WTC11 (cell line): Measurements from ENCODE around the gene LTBP2. TPM values are rescaled to one million over a fixed set of nuclear protein-coding genes. Genes with fewer than 3 reads are reported as not detected.

Experiments
- ATAC-seq: fragments of 200-7000 bp; cut with Tn5 transposase; 2 replicates; pipeline ENCODE4 v1.10.0; 2021; ENCODE audit warnings: mild to moderate bottlenecking, moderate library complexity
- CTCF ChIA-PET: fragments of 300-600 bp; sonication (Branson Sonifier 250); formaldehyde crosslinking; loops from one replicate; lab custom pipeline; 2021; ENCODE audit warnings: antibody characterized with exemption; lab: Charles Lee
- POLR2A ChIA-PET: fragments of 350-600 bp; sonication (Branson Sonifier 250); formaldehyde crosslinking; loops from one replicate; lab custom pipeline; 2021; ENCODE audit warnings: antibody characterized with exemption; lab: Charles Lee
- DNase-seq: peaks from one replicate; pipeline ENCODE4 v3.0.0; 2021; ENCODE audit warnings: low spot score
- H3K27ac Mint-ChIP-seq: 2 replicates; pipeline ENCODE4 v1.8.0; 2021; ENCODE audit warnings: mixed read lengths
- H3K27me3 Mint-ChIP-seq: 2 replicates; pipeline ENCODE4 v1.8.0; 2021; ENCODE audit warnings: low read depth, mild to moderate bottlenecking, moderate library complexity, mixed read lengths
- H3K36me3 Mint-ChIP-seq: 2 replicates; pipeline ENCODE4 v1.8.0; 2021; ENCODE audit warnings: mixed read lengths
- H3K4me1 Mint-ChIP-seq: 2 replicates; pipeline ENCODE4 v1.8.0; 2022; ENCODE audit warnings: mixed read lengths
- H3K4me3 Mint-ChIP-seq: 2 replicates; pipeline ENCODE4 v1.8.0; 2021; ENCODE audit warnings: mild to moderate bottlenecking, moderate library complexity, mixed read lengths
- H3K9me3 Mint-ChIP-seq: 2 replicates; pipeline ENCODE4 v1.8.0; 2021; ENCODE audit warnings: mixed read lengths
- ARID4B ChIP-seq: sonication (generic); formaldehyde crosslinking; IDR thresholded peaks from 2 replicates; pipeline ENCODE4 v1.8.0; 2023; ENCODE audit warnings: missing genetic modification reagents, mild to moderate bottlenecking, borderline replicate concordance
- CBFB ChIP-seq: sonication (generic); formaldehyde crosslinking; IDR thresholded peaks from 2 replicates; pipeline ENCODE4 v1.8.1; 2022; ENCODE audit warnings: mild to moderate bottlenecking, low read depth, missing genetic modification reagents
- EMX1 ChIP-seq: fragments of 250-450 bp; sonication (Bioruptor Pico); IDR thresholded peaks from 2 replicates; pipeline ENCODE4 v1.8.0; 2021; ENCODE audit warnings: mild to moderate bottlenecking
- ETV6 ChIP-seq: sonication (generic); formaldehyde crosslinking; IDR thresholded peaks from 2 replicates; pipeline ENCODE4 v1.8.1; 2022; ENCODE audit warnings: mild to moderate bottlenecking, missing genetic modification reagents
- FOXP4 ChIP-seq: sonication (generic); formaldehyde crosslinking; IDR thresholded peaks from 2 replicates; pipeline ENCODE4 v1.8.0; 2022; ENCODE audit warnings: mild to moderate bottlenecking, missing genetic modification reagents
- HMGA2 ChIP-seq: fragments of 250-450 bp; sonication (Bioruptor Pico); IDR thresholded peaks from 2 replicates; pipeline ENCODE4 v1.4.0; 2021; ENCODE audit warnings: mild to moderate bottlenecking, moderate library complexity
- HMGXB4 ChIP-seq: sonication (generic); formaldehyde crosslinking; IDR thresholded peaks from 2 replicates; pipeline ENCODE4 v1.8.1; 2023; ENCODE audit warnings: mild to moderate bottlenecking, moderate library complexity, missing genetic modification reagents
- JAZF1 ChIP-seq: fragments of 250-450 bp; sonication (Bioruptor Pico); IDR thresholded peaks from 2 replicates; pipeline ENCODE4 v1.9.0; 2021; ENCODE audit warnings: moderate library complexity, mild to moderate bottlenecking, inconsistent platforms
- MXD4 ChIP-seq: fragments of 250-450 bp; sonication (Bioruptor Pico); IDR thresholded peaks from 2 replicates; pipeline ENCODE4 v1.8.0; 2021; ENCODE audit warnings: mild to moderate bottlenecking, moderate library complexity, borderline replicate concordance
- NFATC4 ChIP-seq: fragments of 250-450 bp; sonication (Bioruptor Pico); IDR thresholded peaks from 2 replicates; pipeline ENCODE4 v1.9.0; 2021; ENCODE audit warnings: mild to moderate bottlenecking
- NFE2L1 ChIP-seq: sonication (generic); formaldehyde crosslinking; IDR thresholded peaks from 2 replicates; pipeline ENCODE4 v1.8.1; 2023; ENCODE audit warnings: missing genetic modification reagents
- NFYB ChIP-seq: sonication (generic); formaldehyde crosslinking; conservative IDR thresholded peaks from 2 replicates; pipeline ENCODE4 v1.8.0; 2022; ENCODE audit warnings: low read depth, missing genetic modification reagents
- NR1H2 ChIP-seq: sonication (generic); formaldehyde crosslinking; IDR thresholded peaks from 2 replicates; pipeline ENCODE4 v1.9.0; 2021; ENCODE audit warnings: mild to moderate bottlenecking, moderate library complexity, missing genetic modification reagents
- RELA ChIP-seq: sonication (generic); formaldehyde crosslinking; IDR thresholded peaks from 2 replicates; pipeline ENCODE4 v1.8.1; 2022; ENCODE audit warnings: missing genetic modification reagents, mild to moderate bottlenecking, borderline replicate concordance
- RORB ChIP-seq: fragments of 250-450 bp; sonication (Bioruptor Pico); IDR thresholded peaks from 2 replicates; pipeline ENCODE4 v1.9.0; 2021; ENCODE audit warnings: mild to moderate bottlenecking
- SMAD4 ChIP-seq: sonication (generic); formaldehyde crosslinking; IDR thresholded peaks from 2 replicates; pipeline ENCODE4 v1.8.0; 2022; ENCODE audit warnings: mild to moderate bottlenecking, missing genetic modification reagents
- SOX15 ChIP-seq: fragments of 250-450 bp; sonication (Bioruptor Pico); IDR thresholded peaks from 2 replicates; pipeline ENCODE4 v1.9.0; 2021; ENCODE audit warnings: mild to moderate bottlenecking
- ZBTB43 ChIP-seq: sonication (generic); formaldehyde crosslinking; IDR thresholded peaks from 2 replicates; pipeline ENCODE4 v1.8.1; 2023; ENCODE audit warnings: mild to moderate bottlenecking, missing genetic modification reagents
- ZNF121 ChIP-seq: sonication (generic); formaldehyde crosslinking; IDR thresholded peaks from 2 replicates; pipeline ENCODE4 v1.8.0; 2023; ENCODE audit warnings: missing genetic modification reagents
- ZNF219 ChIP-seq: sonication (generic); formaldehyde crosslinking; IDR thresholded peaks from 2 replicates; pipeline ENCODE4 v1.8.0; 2023; ENCODE audit warnings: missing genetic modification reagents, mild to moderate bottlenecking, borderline replicate concordance
- ZNF263 ChIP-seq: sonication (generic); formaldehyde crosslinking; IDR thresholded peaks from 2 replicates; pipeline ENCODE4 v1.8.1; 2022; ENCODE audit warnings: low read depth, mild to moderate bottlenecking, moderate library complexity, missing genetic modification reagents
- ZNF425 ChIP-seq: fragments of 250-450 bp; sonication (Bioruptor Pico); conservative IDR thresholded peaks from 2 replicates; pipeline ENCODE4 v1.9.0; 2021; ENCODE audit warnings: mild to moderate bottlenecking
- ZSCAN18 ChIP-seq: fragments of 250-450 bp; sonication (Bioruptor Pico); IDR thresholded peaks from 2 replicates; pipeline ENCODE4 v2.1.2; 2022; ENCODE audit warnings: mild to moderate bottlenecking, moderate library complexity
- total RNA-seq: library from RNA; stranded (reverse); gene quantifications from 3 replicates; pipeline ENCODE4 v1.2.3, GENCODE V29; 2021

The LTBP2 gene
- total RNA-seq, 1 experiment from 2014 or later, result 1.2 TPM

GRCh38 chr14:74620497-74620921, 8.5 kb upstream of the LTBP2 start (continued):
- no peak for TF ChIP-seq ZBTB43
- no peak for TF ChIP-seq ZSCAN18 (CRISPR knock-in tag)
- no peak for TF ChIP-seq ARID4B (CRISPR knock-in tag)
- no peak for TF ChIP-seq MXD4 (CRISPR knock-in tag)
- TF ChIP-seq CBFB (CRISPR knock-in tag), result no peak
- no peak for TF ChIP-seq ETV6 (CRISPR knock-in tag)
- TF ChIP-seq ZNF263 (CRISPR knock-in tag), result no peak
- no peak for TF ChIP-seq NFATC4
- no peak for TF ChIP-seq NFYB (CRISPR knock-in tag)
- TF ChIP-seq JAZF1 (CRISPR knock-in tag), result no peak

- Mint-ChIP-seq H3K36me3 (no peaks in the 10 kb centered on the region), H3K27ac (no peak overlapping the region), H3K4me3 (no peak overlapping the region), H3K27me3 (peaks cover 15% of the 10 kb centered on the region), H3K9me3 (no peaks in the 10 kb centered on the region), H3K4me1 (peaks cover 35% of the 10 kb centered on the region)
- DNase-seq, result no peak
- CTCF ChIA-PET, result interaction anchor here (1.2 to 3.7 kb wide), 5 partner anchors 11 to 144 kb away, joined by 3 to 33 read pairs (median 9); partner anchors contain the start of gene YLPM1
- ATAC-seq, result no peak
- POLR2A ChIA-PET, result no interaction called here
- TF ChIP-seq FOXP4 (CRISPR knock-in tag) (no peak), SMAD4 (CRISPR knock-in tag) (no peak), ZSCAN18 (CRISPR knock-in tag) (no peak), HMGA2 (CRISPR knock-in tag) (no peak), NR1H2 (CRISPR knock-in tag) (no peak), SOX15 (CRISPR knock-in tag) (no peak), HMGXB4 (CRISPR knock-in tag) (no peak), EMX1 (CRISPR knock-in tag) (no peak), ZNF121 (CRISPR knock-in tag) (no peak), ZNF425 (no peak), RELA (CRISPR knock-in tag) (no peak), ZNF219 (CRISPR knock-in tag) (no peak), NFE2L1 (CRISPR knock-in tag) (no peak), RORB (no peak)
Observed at GRCh38 chr14:74619672-74620131, 7.7 kb upstream of the LTBP2 start.
